Measurements from ENCODE around the gene TNFSF9. TPM values are rescaled to one million over a fixed set of nuclear protein-coding genes. Genes with fewer than 3 reads are reported as not detected.
"Not testable (repeated sequence)": the region's sequence is repeated elsewhere in the genome, so short reads cannot be mapped to it uniquely, and the experiment has no call there.

The TNFSF9 gene
- total RNA-seq, 1 donor from 2014 or later: 1.0 TPM

DNA sequence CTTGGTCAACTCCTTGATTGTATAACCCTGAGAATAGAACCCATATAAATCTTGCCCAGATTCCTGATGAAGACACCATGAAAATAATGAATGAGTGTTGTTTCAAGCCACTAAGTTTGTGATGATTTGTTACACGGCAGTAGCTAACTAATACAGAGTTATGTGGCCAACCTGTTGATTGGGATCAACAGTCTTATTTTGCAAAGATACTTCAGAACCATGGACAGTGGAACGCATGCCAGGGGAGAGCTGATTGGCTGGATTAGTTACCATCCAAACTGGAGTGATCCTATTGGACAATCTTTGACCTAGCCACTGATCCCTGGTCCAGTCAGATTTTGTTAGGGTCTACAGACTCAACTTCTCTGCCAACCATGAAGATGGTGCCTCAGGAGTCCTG lies 33.6 kb downstream of the TNFSF9 start:
- DNase-seq: no peak
- intact Hi-C loops (cut with micrococcal nuclease): no loop called here
- ATAC-seq: no peak

DNA sequence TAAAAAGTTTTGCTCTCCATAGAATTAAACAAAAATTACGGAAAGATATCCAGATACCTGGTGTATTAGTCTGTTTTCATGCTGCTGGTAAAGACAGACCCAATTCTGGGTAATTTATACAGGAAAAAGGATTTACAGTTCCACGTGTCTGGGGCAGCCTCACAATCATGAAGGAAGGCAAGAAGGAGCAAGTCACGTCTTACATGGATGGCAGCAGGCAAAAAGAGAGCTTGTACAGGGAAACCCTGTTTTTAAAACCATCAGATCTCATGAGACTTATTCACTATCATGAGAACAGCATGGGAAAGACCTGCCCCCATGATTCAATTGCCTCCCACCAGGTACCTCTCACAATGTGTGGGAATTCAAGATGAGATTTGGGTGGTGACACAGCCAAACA lies 35.9 kb downstream of the TNFSF9 start:
- ATAC-seq; DNase-seq; intact Hi-C loops (cut with micrococcal nuclease): not testable (repeated sequence)

DNA sequence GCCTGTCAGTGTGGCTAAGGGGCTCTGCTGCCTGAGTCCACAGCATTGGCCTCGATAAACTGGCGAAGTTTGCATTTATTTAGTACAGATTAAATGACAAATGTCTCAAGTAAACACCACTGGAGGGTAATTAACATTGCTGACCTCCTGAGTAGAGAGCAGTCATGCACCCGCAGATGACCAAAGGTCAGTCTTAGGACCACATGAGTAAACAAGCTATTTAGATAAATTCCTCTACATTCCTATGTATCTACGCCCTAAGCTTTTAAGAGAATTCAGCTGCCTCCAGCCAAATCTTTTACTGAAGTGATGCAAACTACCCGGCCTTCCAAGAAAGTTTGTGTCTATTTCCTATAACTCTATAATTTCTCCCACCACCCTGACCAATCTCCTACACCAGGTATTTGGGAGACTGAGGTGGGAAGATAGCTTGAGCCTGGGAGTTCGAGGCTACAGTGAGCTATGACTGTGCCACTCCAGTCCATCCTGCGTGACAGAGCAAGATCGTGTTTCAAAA lies 37.2 kb downstream of the TNFSF9 start:
- no peak for ATAC-seq
- no peak for DNase-seq
- intact Hi-C loops (cut with micrococcal nuclease): no loop called here

DNA sequence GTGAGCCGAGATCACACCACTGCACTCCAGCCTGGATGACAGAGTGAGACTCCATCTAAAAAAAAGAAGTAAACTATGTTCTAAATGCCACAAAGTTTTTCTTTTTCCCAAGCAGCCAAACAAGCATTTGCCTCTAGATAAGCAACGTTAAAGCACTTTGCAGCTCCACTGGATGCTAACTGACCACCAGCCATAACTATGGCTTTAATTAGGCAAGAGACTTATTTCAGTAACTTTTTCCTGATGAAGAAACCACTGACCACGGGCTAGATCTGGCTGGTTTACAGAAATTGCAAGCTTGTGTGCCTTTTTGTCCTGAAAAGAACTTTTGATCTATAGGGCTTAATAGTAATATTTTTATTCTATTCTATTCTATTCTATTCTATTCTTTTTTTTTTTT lies 38.0 kb downstream of the TNFSF9 start:
- intact Hi-C loops (cut with micrococcal nuclease): no loop called here
- ATAC-seq: no peak

DNA sequence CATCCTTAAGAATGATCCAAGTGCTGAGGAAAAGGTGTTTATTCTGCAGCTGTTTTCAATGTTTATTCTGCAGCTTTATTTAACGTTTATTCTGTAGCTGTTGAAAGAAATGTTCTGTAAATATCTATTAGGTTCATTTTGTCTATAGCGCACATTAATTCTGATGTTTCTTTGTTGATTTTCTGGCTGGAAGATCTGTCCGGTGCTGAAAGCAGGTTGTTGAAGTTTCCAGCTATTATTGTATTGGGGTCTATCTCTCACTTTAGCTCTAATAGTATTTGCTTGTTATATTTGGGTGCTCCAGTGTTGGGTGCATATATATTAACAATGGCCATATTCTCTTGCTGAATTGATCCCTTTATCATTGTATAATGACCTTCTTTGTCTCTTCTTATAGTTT lies 39.9 kb downstream of the TNFSF9 start:
- intact Hi-C loops (cut with micrococcal nuclease): no loop called here
- no peak for DNase-seq
- ATAC-seq: no peak

More for the DNA sequence above, 38.0 kb downstream of the TNFSF9 start:
- no peak for DNase-seq

DNA sequence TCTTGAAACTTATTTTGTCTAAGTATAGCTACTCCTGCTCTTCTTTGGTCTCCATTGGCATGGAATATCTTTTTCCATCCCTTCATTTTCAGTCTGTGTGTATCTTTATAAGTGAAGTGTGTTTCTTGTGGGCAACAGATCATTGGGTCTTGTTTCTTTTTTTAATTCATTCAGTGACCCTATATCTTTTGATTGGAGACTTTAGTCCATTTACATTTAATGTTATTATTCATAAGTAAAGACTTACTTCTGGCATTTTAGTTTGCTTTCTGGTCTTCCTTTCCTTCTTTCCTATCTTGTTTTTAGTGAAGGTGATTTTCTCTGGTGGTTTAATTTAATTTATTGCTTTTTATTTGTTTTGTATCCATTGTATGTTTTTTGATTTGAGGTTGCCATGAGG lies 40.3 kb downstream of the TNFSF9 start:
- intact Hi-C loops (cut with micrococcal nuclease): no loop called here
- no peak for DNase-seq
- ATAC-seq: no peak

DNA sequence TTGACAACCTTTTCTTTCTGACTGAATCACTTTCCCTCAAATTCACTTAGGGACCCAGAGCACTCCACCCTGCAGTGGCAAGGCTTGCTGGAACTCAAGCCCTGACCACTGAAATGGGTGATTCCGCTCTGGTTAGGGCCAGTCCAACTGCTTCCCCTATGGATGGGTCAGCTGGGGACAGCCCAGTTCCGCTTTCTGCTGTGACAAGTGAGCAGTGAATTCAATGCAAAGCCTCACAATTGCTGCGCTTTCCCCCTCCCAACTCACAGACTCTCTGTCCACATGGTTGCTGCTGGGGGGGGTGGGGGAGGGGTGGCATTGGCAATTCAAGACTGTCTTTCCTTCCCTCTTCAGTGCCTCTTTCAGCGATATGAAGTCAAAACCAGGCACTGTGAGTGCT lies 41.4 kb downstream of the TNFSF9 start:
- ATAC-seq (peak; percentile 65), DNase-seq (peak; percentile 39)
- intact Hi-C loops (cut with micrococcal nuclease): no loop called here

DNA sequence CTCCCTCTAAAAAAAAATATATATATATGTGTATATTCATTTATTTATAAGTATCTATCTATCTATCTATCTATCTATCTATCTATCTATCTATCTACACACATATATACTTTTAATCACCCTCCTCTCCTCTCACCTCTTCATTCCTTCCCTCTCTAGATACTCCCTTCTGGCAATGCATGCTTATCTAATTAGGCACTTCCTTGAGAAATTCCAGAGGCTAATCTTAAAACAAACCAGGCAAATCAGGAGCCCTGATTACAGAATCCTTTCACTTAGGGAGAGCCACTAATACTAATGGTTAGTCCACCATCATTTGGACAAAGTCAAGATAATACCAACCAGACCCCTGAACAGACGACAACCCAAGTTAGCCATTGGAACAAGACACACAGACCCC lies 42.5 kb downstream of the TNFSF9 start:
- ATAC-seq: no peak
- intact Hi-C loops (cut with micrococcal nuclease): no loop called here
- no peak for DNase-seq

DNA sequence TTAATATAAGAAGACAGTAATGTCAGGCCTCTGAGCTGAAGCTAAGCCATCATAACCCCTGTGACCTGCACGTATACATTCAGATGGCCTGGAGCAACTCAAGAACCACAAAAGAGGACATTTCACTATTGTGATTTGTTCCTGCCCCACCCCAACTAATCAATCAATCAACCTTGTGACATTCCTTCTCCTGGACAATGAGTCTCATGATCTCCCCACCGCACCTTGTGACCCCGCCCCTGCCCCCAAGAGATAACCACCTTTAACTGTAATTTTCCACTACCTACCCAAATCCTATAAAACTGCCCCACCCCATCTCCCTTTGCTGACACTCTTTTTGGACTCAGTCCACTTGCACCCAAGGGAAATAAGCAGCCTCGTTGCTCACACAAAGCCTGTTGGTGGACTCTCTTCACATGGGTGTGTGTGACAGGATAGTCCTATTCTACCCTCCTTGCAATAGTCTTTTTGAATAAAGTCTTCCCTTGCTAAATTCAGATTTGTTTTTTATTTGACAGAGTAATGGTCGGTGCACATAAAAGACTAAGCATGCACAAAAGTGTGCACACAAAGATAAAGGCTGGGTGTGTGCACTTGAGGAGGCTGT lies 46.1 kb downstream of the TNFSF9 start:
- intact Hi-C loops (cut with micrococcal nuclease): no loop called here

DNA sequence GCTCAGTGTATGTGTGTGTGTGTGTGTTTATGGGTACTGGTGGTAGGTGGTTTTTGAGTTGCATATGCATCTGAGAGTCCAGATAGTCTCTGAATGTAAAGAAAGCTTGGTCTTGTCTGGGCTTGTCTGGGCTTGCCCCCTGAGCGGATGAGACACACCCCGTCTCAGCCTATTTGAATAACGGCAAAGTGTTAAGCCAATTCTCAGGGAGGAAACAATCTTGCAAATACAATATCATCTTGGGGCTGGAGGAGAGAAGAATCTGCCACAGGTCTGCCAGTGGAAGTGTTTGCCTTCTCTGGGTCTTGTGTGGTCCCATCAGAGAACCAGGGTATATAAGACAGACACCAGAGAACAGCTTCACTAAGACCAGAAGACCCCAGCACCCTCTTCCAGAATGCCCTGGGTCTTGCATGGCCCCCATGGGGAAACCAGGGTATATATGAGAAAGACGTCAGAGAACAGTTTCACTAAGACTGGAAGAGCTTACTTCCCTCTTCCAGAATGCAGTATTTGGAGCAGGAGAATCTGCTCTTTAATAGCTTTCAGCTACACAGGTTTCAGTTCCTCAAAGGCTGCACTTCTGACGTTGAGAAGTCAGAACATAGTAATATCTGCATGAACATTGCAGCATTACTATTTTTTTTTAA lies 46.8 kb downstream of the TNFSF9 start:
- ATAC-seq: peak; percentile 31
- intact Hi-C loops (cut with micrococcal nuclease): no loop called here
- DNase-seq: no peak

More for the DNA sequence above, 46.1 kb downstream of the TNFSF9 start:
- ATAC-seq: no peak
- no peak for DNase-seq

DNA sequence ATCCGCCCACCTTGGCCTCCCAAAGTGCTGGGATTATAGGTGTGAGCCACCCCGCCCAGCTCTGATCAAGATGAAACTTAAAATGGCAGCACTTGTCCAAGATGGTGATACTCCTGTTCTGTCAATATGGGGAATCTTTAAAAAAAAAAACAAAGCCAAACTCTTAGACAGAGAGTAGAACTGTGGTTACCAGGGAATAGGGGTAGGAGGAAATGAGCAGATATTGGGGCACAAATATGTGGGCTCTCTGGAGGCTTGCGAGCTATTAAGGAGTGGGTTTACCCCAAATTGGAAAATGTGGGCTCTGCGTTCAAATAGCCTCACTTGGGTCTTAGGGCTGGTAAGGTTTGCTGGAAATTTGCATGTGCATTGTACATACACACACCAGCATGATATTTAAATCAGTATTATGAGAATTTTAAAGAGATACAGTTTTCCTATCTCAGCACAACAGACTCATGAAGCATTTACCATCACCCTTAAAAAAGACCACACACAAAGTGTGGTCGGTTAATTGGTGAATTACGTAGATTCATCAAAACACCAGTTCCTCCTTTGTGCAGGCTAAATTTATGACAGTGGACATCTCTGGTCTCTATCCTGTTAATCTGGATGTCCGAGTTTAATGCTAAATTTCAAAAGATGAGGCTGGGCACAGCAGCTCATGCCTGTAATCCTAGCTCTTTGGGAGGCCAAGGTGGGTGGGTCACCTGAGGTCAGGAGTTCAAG lies 48.8 kb downstream of the TNFSF9 start:
- no peak for ATAC-seq
- intact Hi-C loops (cut with micrococcal nuclease): no loop called here
- no peak for DNase-seq

DNA sequence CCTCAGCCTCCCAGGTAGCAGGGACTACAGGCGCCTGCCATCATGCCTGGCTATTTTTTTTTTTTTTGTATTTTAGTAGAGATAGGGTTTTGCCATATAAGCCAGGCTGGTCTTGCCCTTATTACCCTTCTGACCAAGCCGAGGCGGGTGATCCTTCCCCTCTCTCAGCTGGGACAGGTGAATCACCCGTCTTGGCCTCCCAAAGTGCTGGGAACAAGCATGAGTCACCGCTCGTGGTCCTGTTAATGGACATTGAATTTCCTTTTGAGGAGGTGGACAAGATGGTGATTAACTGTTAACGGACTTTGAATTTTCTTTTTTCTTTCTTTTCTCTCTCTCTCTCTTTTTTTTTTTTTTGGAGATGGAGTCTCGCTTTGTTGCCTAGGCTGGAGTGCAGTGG lies 49.5 kb downstream of the TNFSF9 start:
- intact Hi-C loops (cut with micrococcal nuclease): no loop called here
- ATAC-seq: no peak
- DNase-seq: no peak

DNA sequence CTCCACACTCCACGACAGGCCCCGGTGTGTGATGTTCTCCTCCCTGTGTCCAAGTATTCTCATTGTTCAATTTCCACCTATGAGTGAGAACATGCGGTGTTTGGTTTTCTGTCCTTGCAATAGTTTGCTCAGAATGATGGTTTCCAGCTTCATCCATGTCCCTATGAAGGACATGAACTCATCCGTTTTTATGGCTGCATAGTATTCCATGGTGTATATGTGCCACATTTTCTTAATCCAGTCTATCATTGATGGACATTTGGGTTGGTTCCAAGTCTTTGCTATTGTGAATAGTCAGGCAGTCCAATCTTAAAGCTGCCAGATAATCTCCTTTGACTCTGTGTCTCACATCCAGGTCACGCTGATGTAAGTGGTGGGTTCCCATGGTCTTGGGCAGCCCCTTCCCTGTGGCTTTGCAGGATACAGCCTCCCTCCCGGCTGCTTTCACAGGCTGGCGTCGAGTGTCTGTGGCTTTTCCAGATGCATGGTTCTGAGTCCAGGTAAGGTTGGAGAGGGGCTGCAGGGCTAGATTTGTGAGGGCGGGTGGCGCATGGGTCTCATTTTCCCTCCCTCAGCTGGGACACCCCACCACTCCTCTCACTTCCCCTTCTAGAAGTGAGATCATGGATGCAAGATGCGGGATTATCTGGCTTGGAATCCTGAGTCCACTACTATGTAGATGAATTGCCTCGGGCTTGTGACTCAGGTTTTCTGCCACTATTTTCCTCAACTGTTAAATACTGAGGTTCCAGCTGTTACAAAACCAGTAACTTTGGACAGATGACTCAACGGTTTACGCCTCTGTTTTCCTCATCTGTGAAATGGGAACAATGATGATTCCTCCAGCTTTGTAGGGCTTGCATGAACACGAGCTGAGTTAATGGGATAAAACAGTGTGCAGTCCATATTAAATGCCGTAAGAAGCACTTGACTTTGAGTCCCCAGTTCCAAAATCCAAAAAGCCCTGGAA lies 52.0 kb downstream of the TNFSF9 start:
- DNase-seq; intact Hi-C loops (cut with micrococcal nuclease); ATAC-seq: not testable (repeated sequence)

Other genes starting within 250 kb of the TNFSF9 start
- gene ACER1, start 197.4 kb upstream of the TNFSF9 start, total RNA-seq: not detected
- 66.0 TPM for gene CLPP, start 169.5 kb upstream of the TNFSF9 start, total RNA-seq
- 139 TPM for gene ALKBH7, start 158.2 kb upstream of the TNFSF9 start, total RNA-seq
- 1.2 TPM for gene PSPN, start 155.1 kb upstream of the TNFSF9 start, total RNA-seq
- 30.9 TPM for gene GTF2F1, start 137.9 kb upstream of the TNFSF9 start, total RNA-seq
- 103 TPM for gene KHSRP, start 106.2 kb upstream of the TNFSF9 start, total RNA-seq
- gene SLC25A41, start 97.3 kb upstream of the TNFSF9 start, total RNA-seq: 0.25 TPM
- gene SLC25A23, start 71.2 kb upstream of the TNFSF9 start, total RNA-seq: 110 TPM
- not detected for gene CRB3, start 66.8 kb upstream of the TNFSF9 start, total RNA-seq
- gene DENND1C, start 49.2 kb upstream of the TNFSF9 start, total RNA-seq: 0.87 TPM
- gene TUBB4A, start 28.7 kb upstream of the TNFSF9 start, total RNA-seq: 2.8 TPM
- gene CD70, start 60.1 kb downstream of the TNFSF9 start, total RNA-seq: not detected
- gene TNFSF14, start 139.1 kb downstream of the TNFSF9 start, total RNA-seq: 1.5 TPM
- gene C3, start 189.6 kb downstream of the TNFSF9 start, total RNA-seq: 398 TPM
- gene GPR108, start 206.6 kb downstream of the TNFSF9 start, total RNA-seq: 28.1 TPM
- 151 TPM for gene TRIP10, start 208.7 kb downstream of the TNFSF9 start, total RNA-seq
- gene SH2D3A, start 236.4 kb downstream of the TNFSF9 start, total RNA-seq: 0.15 TPM
- 2.6 TPM for gene VAV1, start 241.7 kb downstream of the TNFSF9 start, total RNA-seq

Data from left ventricle myocardium superior (tissue), 1 donor.